ENCODE results near the gene DNAH14. TPM values are rescaled to one million over a fixed set of nuclear protein-coding genes. Genes with fewer than 3 reads are reported as not detected.

DNAH14 gene
- total RNA-seq, 1 experiment from 2014 or later, result 57.3 TPM

DNA sequence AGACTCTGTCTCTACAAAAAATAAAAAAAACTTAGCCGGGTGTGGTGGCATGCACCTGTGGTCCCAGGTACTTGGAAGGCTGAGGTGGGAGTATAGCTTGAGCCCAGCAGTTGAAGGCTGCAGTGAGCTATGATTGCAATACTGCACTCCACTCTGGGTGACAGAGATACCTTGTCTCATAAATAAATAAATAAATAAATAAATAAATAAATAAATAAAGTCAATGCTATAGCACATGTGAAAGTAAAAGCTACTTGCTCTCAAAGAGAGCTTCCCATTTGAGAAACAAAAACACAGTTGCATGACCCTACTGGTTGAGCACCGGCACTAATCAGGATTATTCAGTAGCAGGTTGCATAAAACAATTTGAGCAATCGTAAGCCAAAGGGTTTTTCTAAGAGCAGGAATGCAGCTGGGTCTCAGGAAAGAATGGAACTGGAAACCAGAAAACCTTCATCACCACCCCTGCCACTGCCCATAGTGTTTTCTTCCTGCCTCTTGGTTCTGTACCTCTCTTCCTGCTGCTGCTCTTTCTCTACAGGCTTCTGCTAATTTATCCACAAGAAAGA is 29.3 kb upstream of the DNAH14 start:
- H3K4me1 ChIP-seq, result no peaks in the 10 kb centered on the region
- H3K27me3 ChIP-seq (replicated peaks; ENCODE audit: control insufficient read depth, insufficient read depth, low read length), result no peaks in the 10 kb centered on the region
- no peaks in the 10 kb centered on the region for H3K9me3 Mint-ChIP-seq (ENCODE audit: unreplicated experiment)
- H3K4me1 Mint-ChIP-seq (ENCODE audit: low read depth, unreplicated experiment), result no peaks in the 10 kb centered on the region
- POLR2A ChIA-PET, result no interaction called here
- H3K4me3 Mint-ChIP-seq (ENCODE audit: unreplicated experiment), result no peak overlapping the region
- no peak for DNase-seq
- no peaks in the 10 kb centered on the region for H3K27me3 Mint-ChIP-seq (ENCODE audit: insufficient read depth, unreplicated experiment)
- H3K36me3 ChIP-seq (ENCODE audit: control insufficient read depth, insufficient read depth, low read length), result no peaks in the 10 kb centered on the region
- no peak overlapping the region for H3K27ac Mint-ChIP-seq (ENCODE audit: unreplicated experiment)
- H3K4me3 ChIP-seq (ENCODE audit: low read depth, low read length), result no peak overlapping the region
- TF ChIP-seq, protein P1, sequence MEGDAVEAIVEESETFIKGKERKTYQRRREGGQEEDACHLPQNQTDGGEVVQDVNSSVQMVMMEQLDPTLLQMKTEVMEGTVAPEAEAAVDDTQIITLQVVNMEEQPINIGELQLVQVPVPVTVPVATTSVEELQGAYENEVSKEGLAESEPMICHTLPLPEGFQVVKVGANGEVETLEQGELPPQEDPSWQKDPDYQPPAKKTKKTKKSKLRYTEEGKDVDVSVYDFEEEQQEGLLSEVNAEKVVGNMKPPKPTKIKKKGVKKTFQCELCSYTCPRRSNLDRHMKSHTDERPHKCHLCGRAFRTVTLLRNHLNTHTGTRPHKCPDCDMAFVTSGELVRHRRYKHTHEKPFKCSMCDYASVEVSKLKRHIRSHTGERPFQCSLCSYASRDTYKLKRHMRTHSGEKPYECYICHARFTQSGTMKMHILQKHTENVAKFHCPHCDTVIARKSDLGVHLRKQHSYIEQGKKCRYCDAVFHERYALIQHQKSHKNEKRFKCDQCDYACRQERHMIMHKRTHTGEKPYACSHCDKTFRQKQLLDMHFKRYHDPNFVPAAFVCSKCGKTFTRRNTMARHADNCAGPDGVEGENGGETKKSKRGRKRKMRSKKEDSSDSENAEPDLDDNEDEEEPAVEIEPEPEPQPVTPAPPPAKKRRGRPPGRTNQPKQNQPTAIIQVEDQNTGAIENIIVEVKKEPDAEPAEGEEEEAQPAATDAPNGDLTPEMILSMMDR (IDR thresholded peaks at IDR 0.05; ENCODE audit: insufficient read depth in 1 of 2, low read depth in 1 of 2, low read length in 1 of 2, severe bottlenecking in 1 of 2, unreplicated experiment in 1 of 2), result no peak
- CTCF ChIA-PET, result no interaction called here
- H3K36me3 Mint-ChIP-seq (ENCODE audit: insufficient read depth, unreplicated experiment), result no peaks in the 10 kb centered on the region
- intact Hi-C loops (cut with micrococcal nuclease; ENCODE audit: unreplicated experiment), result no loop called here
- H3K9me3 ChIP-seq, result no peaks in the 10 kb centered on the region
- no TSS peak for BruUV-seq (replicated peaks)

DNA sequence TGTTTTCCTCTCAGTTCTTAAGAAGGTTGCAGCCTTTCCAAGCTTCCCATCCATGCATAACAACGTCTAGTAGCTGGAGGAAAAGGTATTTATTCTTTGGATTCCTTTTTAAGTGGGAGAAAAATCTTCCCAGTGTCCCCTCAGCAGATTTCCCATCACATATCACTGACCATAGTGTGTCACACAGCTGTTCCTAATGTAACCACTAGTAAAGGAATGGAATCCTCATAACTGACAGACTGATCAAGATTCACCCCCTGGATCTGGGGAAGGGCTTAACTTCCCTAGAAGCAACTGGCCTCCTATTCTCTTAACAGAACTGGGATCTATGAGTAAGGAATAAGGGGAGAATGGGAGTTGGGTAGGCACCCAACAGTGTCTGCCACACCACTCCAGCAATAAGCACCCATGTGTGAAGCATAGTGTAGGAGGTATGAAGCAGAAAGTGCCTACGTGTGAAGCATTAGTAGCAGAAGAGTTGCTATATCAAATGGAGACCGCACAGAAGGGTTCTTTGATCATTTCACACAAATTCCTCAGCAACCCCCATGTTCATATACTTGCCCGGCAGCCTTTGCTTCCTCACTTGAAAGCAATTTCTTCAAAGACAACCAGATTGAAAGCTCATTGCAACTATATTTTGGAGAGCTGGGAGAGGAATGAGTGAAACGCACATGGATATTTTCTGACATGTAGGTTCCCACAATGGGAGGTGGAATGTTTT is 28.2 kb upstream of the DNAH14 start:
- CTCF ChIA-PET, result interaction anchor here (0.6 kb wide), 1 partner anchor 15 kb away, joined by 3 read pairs; no protein-coding TSS in a partner anchor

DNA sequence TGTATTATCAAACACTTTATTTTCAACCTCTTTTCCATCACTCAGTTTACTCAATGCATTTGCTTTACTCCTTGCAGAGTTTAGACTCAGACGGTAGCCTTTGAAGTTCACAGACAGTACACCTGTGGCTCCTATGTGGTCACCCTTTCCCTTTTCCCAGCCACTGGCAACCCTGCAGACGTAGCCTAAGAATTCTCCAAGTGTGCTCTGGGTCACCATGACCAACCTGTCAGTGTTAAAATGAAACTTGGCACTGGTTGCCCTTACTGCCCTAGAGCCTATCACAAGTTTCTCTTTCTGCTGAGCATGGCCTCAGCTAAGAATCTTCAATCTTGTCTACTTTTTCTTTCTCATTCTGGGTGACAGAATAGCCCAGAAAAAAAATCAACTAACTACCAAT is 25.5 kb upstream of the DNAH14 start:
- Mint-ChIP-seq H3K36me3 (ENCODE audit: insufficient read depth, unreplicated experiment) (no peaks in the 10 kb centered on the region), H3K4me3 (ENCODE audit: unreplicated experiment) (no peak overlapping the region), H3K27me3 (ENCODE audit: insufficient read depth, unreplicated experiment) (peaks cover 3% of the 10 kb centered on the region), H3K4me1 (ENCODE audit: low read depth, unreplicated experiment) (no peaks in the 10 kb centered on the region), H3K9me3 (ENCODE audit: unreplicated experiment) (peaks cover 19% of the 10 kb centered on the region), H3K27ac (ENCODE audit: unreplicated experiment) (no peak overlapping the region)
- TF ChIP-seq, protein P1 (IDR thresholded peaks at IDR 0.05; ENCODE audit: insufficient read depth in 1 of 2, low read depth in 1 of 2, low read length in 1 of 2, severe bottlenecking in 1 of 2, unreplicated experiment in 1 of 2), result no peak
- Histone ChIP-seq H3K4me3 (ENCODE audit: low read depth, low read length) (no peak overlapping the region), H3K36me3 (ENCODE audit: control insufficient read depth, insufficient read depth, low read length) (no peaks in the 10 kb centered on the region), H3K4me1 (0 out of 2 replicates have a peak, but pooled peaks cover 4% of the 10 kb centered on the region), H3K27me3 (replicated peaks; ENCODE audit: control insufficient read depth, insufficient read depth, low read length) (no peaks in the 10 kb centered on the region), H3K9me3 (no peaks in the 10 kb centered on the region)
- POLR2A ChIA-PET, result no interaction called here
- no TSS peak for BruUV-seq (replicated peaks)
- DNase-seq, result no peak
- CTCF ChIA-PET, result no interaction called here
- intact Hi-C loops (cut with micrococcal nuclease; ENCODE audit: unreplicated experiment), result no loop called here

More for the DNA sequence above, 28.2 kb upstream of the DNAH14 start:
- H3K27me3 ChIP-seq (replicated peaks; ENCODE audit: control insufficient read depth, insufficient read depth, low read length), result no peaks in the 10 kb centered on the region
- no peaks in the 10 kb centered on the region for H3K27me3 Mint-ChIP-seq (ENCODE audit: insufficient read depth, unreplicated experiment)
- no peak overlapping the region for H3K4me3 ChIP-seq (ENCODE audit: low read depth, low read length)
- POLR2A ChIA-PET, result no interaction called here
- H3K9me3 ChIP-seq, result no peaks in the 10 kb centered on the region
- intact Hi-C loops (cut with micrococcal nuclease; ENCODE audit: unreplicated experiment), result no loop called here
- H3K4me1 ChIP-seq, result 0 out of 2 replicates have a peak, but pooled peaks cover 4% of the 10 kb centered on the region
- TF ChIP-seq, protein P1 (IDR thresholded peaks at IDR 0.05; ENCODE audit: insufficient read depth in 1 of 2, low read depth in 1 of 2, low read length in 1 of 2, severe bottlenecking in 1 of 2, unreplicated experiment in 1 of 2), result no peak
- BruUV-seq (replicated peaks), result no TSS peak
- H3K27ac Mint-ChIP-seq (ENCODE audit: unreplicated experiment), result no peak overlapping the region
- no peaks in the 10 kb centered on the region for H3K9me3 Mint-ChIP-seq (ENCODE audit: unreplicated experiment)
- H3K4me3 Mint-ChIP-seq (ENCODE audit: unreplicated experiment), result no peak overlapping the region
- H3K4me1 Mint-ChIP-seq (ENCODE audit: low read depth, unreplicated experiment), result no peaks in the 10 kb centered on the region
- H3K36me3 ChIP-seq (ENCODE audit: control insufficient read depth, insufficient read depth, low read length), result no peaks in the 10 kb centered on the region
- no peak for DNase-seq
- H3K36me3 Mint-ChIP-seq (ENCODE audit: insufficient read depth, unreplicated experiment), result no peaks in the 10 kb centered on the region

All from Caco-2 (cell line).